Measurements from ENCODE around the gene C15orf40.
"Not testable (repeated sequence)": the region's sequence is repeated elsewhere in the genome, so short reads cannot be mapped to it uniquely, and the experiment has no call there.

The C15orf40 gene

GRCh38 chr15:82950295-82950694 is 61.1 kb downstream of the C15orf40 start:
- no peak for DNase-seq (ENCODE audit: low read depth)
- no peak for TF ChIP-seq CTCF (IDR thresholded peaks at IDR 0.05; ENCODE audit: low read depth, low read length, missing control alignments)
- no peak overlapping the region for H3K4me3 ChIP-seq (ENCODE audit: low read depth, low read length)

DNA sequence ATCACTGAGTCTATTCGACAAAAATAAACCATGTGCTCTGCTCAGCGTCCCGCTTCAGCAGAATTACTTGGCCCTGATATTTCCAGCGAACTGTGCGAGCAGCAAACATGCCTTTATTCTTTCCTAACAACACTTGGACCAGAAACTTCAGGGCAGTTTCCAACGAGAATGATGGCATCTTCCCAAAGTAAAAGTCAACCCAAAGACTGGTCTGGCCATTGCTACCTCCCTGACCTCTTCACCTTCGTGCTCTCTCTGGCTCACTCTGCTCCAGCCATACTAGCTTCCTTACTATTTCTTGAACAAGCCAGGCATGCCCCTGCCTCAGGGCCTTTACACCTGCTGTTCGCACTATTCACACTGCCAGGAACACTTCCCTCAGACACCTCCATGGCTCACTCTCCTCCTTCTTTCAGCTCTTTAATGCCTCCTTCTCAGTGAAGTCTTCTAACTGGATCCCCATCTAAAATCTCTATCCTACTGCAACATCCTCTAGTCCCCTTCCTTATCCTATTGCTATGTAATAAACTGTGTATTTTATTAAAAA is 65.2 kb downstream of the C15orf40 start:
- TF ChIP-seq CTCF (IDR thresholded peaks at IDR 0.05; ENCODE audit: low read depth, low read length, missing control alignments): no peak
- no peak for DNase-seq (ENCODE audit: low read depth)

DNA sequence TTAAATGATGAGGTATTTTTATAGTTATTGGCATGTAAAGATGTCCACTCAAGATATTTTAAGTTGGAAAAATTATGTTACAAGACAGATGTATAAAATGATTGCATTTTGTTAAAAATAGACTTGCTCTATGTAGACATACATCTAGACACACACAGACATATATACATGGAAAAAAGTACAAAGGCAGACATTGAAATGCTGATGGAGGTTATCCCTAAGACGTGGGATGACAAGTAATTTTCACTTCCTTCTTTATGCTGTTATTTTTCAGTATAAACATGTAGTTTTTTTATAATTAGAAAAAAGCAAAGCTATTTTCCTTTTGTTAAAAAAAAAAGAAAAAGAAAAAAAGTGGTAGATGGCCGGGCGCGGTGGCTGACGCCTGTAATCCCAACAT is 66.1 kb downstream of the C15orf40 start:
- DNase-seq (ENCODE audit: low read depth): no peak
- TF ChIP-seq CTCF (IDR thresholded peaks at IDR 0.05; ENCODE audit: low read depth, low read length, missing control alignments): no peak
- no peak overlapping the region for H3K4me3 ChIP-seq (ENCODE audit: low read depth, low read length)

More for the DNA sequence above, 65.2 kb downstream of the C15orf40 start:
- H3K4me3 ChIP-seq (ENCODE audit: low read depth, low read length): no peak overlapping the region

DNA sequence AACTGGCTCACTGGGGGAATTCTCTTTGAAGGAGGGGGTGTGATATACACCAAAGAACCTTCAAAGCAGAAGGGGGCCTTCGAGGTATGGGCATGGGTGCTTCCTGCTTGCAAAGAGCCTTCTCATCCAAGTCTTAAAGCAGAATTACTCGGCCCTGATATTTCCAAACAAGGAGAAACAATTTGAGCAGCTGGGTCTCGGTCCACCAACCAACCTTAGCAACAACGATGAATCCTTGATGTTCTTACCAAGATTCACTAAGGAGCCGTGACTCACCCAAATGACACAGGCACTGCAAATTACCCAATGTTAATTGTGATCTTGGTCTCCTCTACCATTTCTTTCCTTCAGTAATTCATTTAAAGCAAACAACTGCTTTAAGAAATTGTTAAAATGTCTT is 66.6 kb downstream of the C15orf40 start:
- H3K4me3 ChIP-seq (ENCODE audit: low read depth, low read length): no peak overlapping the region
- no peak for TF ChIP-seq CTCF (IDR thresholded peaks at IDR 0.05; ENCODE audit: low read depth, low read length, missing control alignments)
- DNase-seq (ENCODE audit: low read depth): no peak

DNA sequence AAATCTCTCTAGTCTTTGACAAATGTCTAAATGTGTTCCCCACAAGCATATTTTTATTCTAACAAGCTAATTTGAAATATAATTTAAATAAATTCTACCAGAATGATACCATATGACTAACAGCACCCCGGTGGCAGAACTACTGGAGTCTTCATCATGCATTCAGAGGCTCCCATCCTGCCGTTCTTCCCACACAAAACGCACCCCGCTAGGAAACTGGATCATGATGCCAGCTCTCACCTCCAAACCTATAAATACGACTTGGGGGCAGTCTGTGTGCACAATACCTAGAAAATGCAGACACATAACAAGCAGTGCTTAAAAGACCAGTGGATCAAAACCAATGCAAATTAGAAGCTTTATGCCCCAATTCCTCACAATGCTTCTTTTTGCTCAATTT is 67.4 kb downstream of the C15orf40 start:
- no peak for TF ChIP-seq CTCF (IDR thresholded peaks at IDR 0.05; ENCODE audit: low read depth, low read length, missing control alignments)
- DNase-seq (ENCODE audit: low read depth): no peak
- H3K4me3 ChIP-seq (ENCODE audit: low read depth, low read length): no peak overlapping the region

DNA sequence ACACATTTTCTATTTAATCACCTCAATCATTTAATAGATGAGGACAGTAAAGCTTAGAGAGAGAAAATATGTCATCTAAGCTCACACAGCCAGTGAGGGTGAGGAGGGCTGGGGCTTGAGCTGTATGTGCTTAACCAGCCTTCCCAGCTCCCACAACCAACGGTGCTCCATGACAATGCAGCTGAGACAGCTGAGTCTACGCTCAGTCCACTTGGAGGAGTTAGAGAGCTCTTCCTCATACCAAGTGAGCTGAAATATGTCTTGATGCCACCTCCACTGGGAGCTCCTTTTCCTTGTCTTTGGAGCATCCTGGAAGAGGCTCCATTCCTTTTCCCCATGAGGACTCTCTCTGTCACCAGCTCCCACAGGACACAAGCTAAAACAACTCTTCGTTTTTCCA is 68.3 kb downstream of the C15orf40 start:
- no peak overlapping the region for H3K4me3 ChIP-seq (ENCODE audit: low read depth, low read length)
- TF ChIP-seq CTCF (IDR thresholded peaks at IDR 0.05; ENCODE audit: low read depth, low read length, missing control alignments): no peak
- no peak for DNase-seq (ENCODE audit: low read depth)

DNA sequence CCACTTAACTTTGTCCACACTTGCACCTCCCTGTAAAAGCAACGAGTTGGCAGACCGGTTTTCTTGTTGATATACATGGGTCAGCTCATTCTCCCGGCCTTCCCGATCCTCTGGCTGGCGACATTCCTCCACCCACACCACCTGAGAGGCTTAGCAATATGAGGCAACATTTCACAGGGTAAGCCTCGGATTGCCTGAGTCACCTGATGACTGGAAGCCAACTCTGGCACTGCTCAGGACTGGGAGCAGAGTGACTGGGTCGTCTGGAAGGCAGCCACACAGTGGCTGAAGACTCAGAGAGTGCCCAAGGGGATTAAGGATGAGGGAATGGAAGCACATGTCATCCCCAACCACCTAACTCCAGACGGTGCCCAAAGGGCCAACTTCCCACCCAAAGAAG is 68.7 kb downstream of the C15orf40 start:
- no peak for TF ChIP-seq CTCF (IDR thresholded peaks at IDR 0.05; ENCODE audit: low read depth, low read length, missing control alignments)
- DNase-seq (ENCODE audit: low read depth): no peak
- H3K4me3 ChIP-seq (ENCODE audit: low read depth, low read length): no peak overlapping the region

GRCh38 chr15:82939678-82940077 is 71.8 kb downstream of the C15orf40 start:
- H3K4me3 ChIP-seq (ENCODE audit: low read depth, low read length); DNase-seq (ENCODE audit: low read depth): not testable (repeated sequence)
